Measurements from ENCODE around the gene SMYD5. TPM values are rescaled to one million over a fixed set of nuclear protein-coding genes. Genes with fewer than 3 reads are reported as not detected.
"Not testable (repeated sequence)": the region's sequence is repeated elsewhere in the genome, so short reads cannot be mapped to it uniquely, and the experiment has no call there.

Gene SMYD5
- total RNA-seq, 1 donor from 2014 or later: 37.8 TPM

DNA sequence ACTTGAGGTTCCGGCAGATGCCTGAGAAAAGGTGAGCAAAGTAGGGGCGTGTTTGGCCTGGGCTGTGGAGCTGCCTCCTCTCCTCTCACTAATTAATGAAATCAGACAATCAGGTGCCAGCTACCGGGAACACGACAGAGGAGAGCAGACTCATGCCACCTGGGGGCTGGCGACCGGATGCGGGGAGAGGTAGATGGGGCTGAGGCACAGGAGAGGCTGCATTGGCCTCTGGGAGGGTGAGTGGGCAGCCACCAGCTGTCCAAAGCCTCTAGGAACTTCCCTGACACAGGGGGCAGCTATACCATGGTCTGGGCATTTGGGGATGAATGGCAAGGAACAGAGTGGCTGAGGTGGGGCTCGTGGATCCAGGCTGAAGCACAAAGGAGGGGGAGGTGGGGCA is 45.2 kb downstream of the SMYD5 start:
- Mint-ChIP-seq H3K36me3 (ENCODE audit: low read depth) (peaks cover 52% of the 10 kb centered on the region), H3K27ac (no peak overlapping the region), H3K27me3 (no peaks in the 10 kb centered on the region), H3K4me1 (no peaks in the 10 kb centered on the region), H3K9me3 (no peaks in the 10 kb centered on the region), H3K4me3 (no peak overlapping the region)
- ATAC-seq (ENCODE audit: low read depth) (no peak), DNase-seq (no peak)
- TF ChIP-seq, protein P1, sequence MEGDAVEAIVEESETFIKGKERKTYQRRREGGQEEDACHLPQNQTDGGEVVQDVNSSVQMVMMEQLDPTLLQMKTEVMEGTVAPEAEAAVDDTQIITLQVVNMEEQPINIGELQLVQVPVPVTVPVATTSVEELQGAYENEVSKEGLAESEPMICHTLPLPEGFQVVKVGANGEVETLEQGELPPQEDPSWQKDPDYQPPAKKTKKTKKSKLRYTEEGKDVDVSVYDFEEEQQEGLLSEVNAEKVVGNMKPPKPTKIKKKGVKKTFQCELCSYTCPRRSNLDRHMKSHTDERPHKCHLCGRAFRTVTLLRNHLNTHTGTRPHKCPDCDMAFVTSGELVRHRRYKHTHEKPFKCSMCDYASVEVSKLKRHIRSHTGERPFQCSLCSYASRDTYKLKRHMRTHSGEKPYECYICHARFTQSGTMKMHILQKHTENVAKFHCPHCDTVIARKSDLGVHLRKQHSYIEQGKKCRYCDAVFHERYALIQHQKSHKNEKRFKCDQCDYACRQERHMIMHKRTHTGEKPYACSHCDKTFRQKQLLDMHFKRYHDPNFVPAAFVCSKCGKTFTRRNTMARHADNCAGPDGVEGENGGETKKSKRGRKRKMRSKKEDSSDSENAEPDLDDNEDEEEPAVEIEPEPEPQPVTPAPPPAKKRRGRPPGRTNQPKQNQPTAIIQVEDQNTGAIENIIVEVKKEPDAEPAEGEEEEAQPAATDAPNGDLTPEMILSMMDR (IDR thresholded peaks at IDR 0.05): no peak
- CTCF ChIA-PET: no interaction called here
- POLR2A ChIA-PET: no interaction called here
- intact Hi-C loops (cut with micrococcal nuclease): no loop called here

DNA sequence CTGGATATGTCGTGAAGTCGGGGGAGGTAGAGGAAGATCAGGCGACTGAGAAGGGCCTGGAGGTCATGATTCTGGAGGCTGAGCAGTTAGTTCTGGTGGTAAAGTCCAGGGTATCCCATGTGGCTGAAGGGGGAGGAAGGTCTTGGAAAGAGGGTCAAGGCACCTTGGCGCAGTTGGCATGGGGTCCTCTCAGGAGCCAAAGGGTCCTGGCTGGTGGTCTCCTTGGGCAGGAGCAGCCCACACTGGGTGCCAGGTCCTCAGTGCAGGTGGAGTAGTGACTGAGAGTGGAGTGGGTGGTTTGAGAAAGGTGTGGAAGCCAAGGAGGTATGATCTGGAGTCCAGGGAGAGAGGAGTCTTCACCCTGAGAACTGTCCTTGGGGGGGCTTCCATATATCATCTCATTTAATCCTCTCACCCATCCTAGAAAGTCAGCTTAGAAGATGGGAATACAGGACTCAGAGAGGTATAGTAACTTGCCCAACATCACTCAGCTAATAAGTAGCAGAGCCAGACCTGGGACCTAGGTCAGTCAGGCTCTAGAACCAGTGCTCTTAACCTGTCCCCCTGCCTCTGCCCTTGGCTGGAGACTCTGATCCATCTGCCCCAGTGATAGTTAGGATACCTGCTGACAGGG is 45.8 kb downstream of the SMYD5 start:
- intact Hi-C loops (cut with micrococcal nuclease): no loop called here
- TF ChIP-seq, protein P1 (IDR thresholded peaks at IDR 0.05): no peak
- H3K27ac Mint-ChIP-seq: no peak overlapping the region
- no peaks in the 10 kb centered on the region for H3K9me3 Mint-ChIP-seq
- no peaks in the 10 kb centered on the region for H3K27me3 Mint-ChIP-seq
- POLR2A ChIA-PET: no interaction called here
- DNase-seq (no peak), ATAC-seq (ENCODE audit: low read depth) (no peak)
- no peak overlapping the region for H3K4me3 Mint-ChIP-seq
- no peaks in the 10 kb centered on the region for H3K4me1 Mint-ChIP-seq
- H3K36me3 Mint-ChIP-seq (ENCODE audit: low read depth): peaks cover 49% of the 10 kb centered on the region
- CTCF ChIA-PET: no interaction called here

- ATAC-seq (ENCODE audit: low read depth) (no peak), DNase-seq (no peak)
- ChIA-PET POLR2A (no interaction called here), CTCF (no interaction called here)
- Mint-ChIP-seq H3K4me1 (no peaks in the 10 kb centered on the region), H3K36me3 (ENCODE audit: low read depth) (peaks cover 44% of the 10 kb centered on the region), H3K9me3 (no peaks in the 10 kb centered on the region), H3K4me3 (no peak overlapping the region), H3K27me3 (no peaks in the 10 kb centered on the region), H3K27ac (no peak overlapping the region)
- TF ChIP-seq, protein P1 (IDR thresholded peaks at IDR 0.05): no peak
- intact Hi-C loops (cut with micrococcal nuclease): no loop called here
Measured at GRCh38 chr2:73260338-73260984, 46.4 kb downstream of the SMYD5 start.

DNA sequence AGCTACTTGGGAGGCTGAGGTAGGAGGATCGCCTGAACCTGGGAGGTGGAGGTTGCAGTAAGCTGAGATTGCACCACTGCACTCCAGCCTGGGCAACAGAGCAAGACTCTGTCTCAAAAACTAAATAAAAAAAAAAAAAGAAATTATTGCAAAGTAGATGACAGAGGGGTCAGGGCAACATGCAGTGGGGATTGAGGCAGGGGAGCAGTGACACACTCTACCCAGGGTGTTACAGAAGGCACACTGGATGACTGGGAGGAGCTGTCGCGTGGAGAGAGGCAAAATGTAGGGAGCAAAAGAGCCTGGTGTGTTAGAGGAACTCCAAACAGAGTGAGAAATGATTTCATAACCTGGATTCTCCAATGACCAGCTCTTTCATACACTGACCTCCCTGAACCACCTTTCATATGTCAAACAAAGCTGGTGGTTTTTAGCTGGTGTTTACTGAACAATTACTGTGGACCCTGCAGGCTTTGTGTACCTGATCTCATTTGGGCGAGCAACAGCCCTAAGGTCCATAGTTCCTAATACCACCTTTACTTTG is 48.1 kb downstream of the SMYD5 start:
- peaks cover 3% of the 10 kb centered on the region for H3K4me1 Mint-ChIP-seq
- DNase-seq: no peak
- intact Hi-C loops (cut with micrococcal nuclease): no loop called here
- no peak overlapping the region for H3K4me3 Mint-ChIP-seq
- H3K9me3 Mint-ChIP-seq: no peaks in the 10 kb centered on the region
- POLR2A ChIA-PET: interaction anchor here (0.7 kb wide), 1 partner anchor 640 kb away, joined by 3 read pairs; no protein-coding TSS in a partner anchor
- ATAC-seq (ENCODE audit: low read depth): no peak
- H3K36me3 Mint-ChIP-seq (ENCODE audit: low read depth): peaks cover 49% of the 10 kb centered on the region
- TF ChIP-seq, protein P1 (IDR thresholded peaks at IDR 0.05): no peak
- H3K27me3 Mint-ChIP-seq: no peaks in the 10 kb centered on the region
- CTCF ChIA-PET: no interaction called here
- no peak overlapping the region for H3K27ac Mint-ChIP-seq

DNA sequence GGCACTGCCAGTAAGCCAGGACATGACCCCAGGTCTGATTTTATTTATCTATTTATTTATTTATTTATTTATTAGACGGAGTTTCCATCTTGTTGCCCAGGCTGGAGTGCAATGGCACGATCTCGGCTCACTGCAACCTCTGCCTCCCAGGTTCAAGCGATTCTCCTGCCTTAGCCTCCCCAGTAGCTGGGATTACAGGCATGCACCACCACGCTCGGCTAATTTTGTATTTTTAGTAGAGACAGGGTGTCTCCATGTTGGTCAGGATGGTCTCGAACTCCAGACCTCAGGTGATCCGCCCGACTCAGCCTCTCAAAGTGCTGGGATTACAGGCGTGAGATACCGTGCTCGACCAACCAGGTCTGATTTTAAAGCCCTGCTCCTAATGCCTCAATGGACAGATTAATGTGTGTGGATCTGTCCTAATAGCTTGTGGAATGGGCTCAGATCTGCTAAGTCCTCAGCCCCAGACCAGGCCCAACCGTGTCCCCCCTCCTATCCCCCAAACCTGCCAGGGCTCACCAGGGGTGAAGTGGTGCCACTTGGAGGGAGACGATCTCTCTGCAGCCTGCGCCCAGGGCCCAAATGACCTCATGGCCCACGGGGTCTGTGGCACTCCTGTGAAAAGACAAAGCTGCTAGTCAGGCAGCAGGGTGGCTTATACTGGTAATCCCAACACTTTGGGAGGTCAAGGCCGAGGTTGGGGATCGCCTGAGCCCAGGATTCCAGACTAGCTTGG is 48.8 kb downstream of the SMYD5 start:
- H3K27ac Mint-ChIP-seq; intact Hi-C loops (cut with micrococcal nuclease); H3K27me3 Mint-ChIP-seq; DNase-seq; H3K4me1 Mint-ChIP-seq; ATAC-seq (ENCODE audit: low read depth); CTCF ChIA-PET; H3K4me3 Mint-ChIP-seq; POLR2A ChIA-PET; H3K9me3 Mint-ChIP-seq: not testable (repeated sequence)
- H3K36me3 Mint-ChIP-seq (ENCODE audit: low read depth): peaks cover 47% of the 10 kb centered on the region

Data from activated B cell treated with CpG ODN at 0.5 μM for 24 hours (primary cell).